Osteocyte (in vitro differentiated cells): ENCODE results near the gene SVOP. TPM values are rescaled to one million over a fixed set of nuclear protein-coding genes. Genes with fewer than 3 reads are reported as not detected.

Experiments
- DNase-seq: peaks from one replicate; pipeline ENCODE4 v3.0.0; 2021; ENCODE audit warnings: mixed read lengths; ENCODE audit not compliant: unreplicated experiment; ENCODE audit errors: extremely low spot score
- H3K27ac Mint-ChIP-seq: one replicate; pipeline ENCODE4 v1.8.0; 2021; ENCODE audit warnings: mild to moderate bottlenecking, mixed read lengths; ENCODE audit not compliant: unreplicated experiment
- H3K27me3 Mint-ChIP-seq: one replicate; pipeline ENCODE4 v1.8.0; 2021; ENCODE audit warnings: mixed read lengths; ENCODE audit not compliant: unreplicated experiment
- H3K36me3 Mint-ChIP-seq: one replicate; pipeline ENCODE4 v1.8.0; 2021; ENCODE audit warnings: mixed read lengths; ENCODE audit not compliant: unreplicated experiment
- H3K4me1 Mint-ChIP-seq: one replicate; pipeline ENCODE4 v1.8.0; 2021; ENCODE audit warnings: mixed read lengths; ENCODE audit not compliant: unreplicated experiment
- H3K4me3 Mint-ChIP-seq: one replicate; pipeline ENCODE4 v1.8.0; 2021; ENCODE audit warnings: mild to moderate bottlenecking, moderate library complexity, mixed read lengths; ENCODE audit not compliant: unreplicated experiment
- H3K9me3 Mint-ChIP-seq: one replicate; pipeline ENCODE4 v1.8.0; 2021; ENCODE audit warnings: mixed read lengths; ENCODE audit not compliant: unreplicated experiment
- CTCF ChIP-seq: fragments of 200-600 bp; sonication (generic); IDR thresholded peaks from 2 replicates; pipeline ENCODE4 v1.5.0; 2021; ENCODE audit warnings: antibody characterized with exemption, mild to moderate bottlenecking, moderate library complexity
- total RNA-seq: library from RNA; stranded (reverse); gene quantifications from 2 replicates; pipeline ENCODE4 v1.2.1, GENCODE V29; 2021

Gene SVOP
- total RNA-seq, 1 donor from 2014 or later: not detected

GRCh38 chr12:108965886-108966285, 55.0 kb downstream of the SVOP start:
- Mint-ChIP-seq H3K36me3 (no peaks in the 10 kb centered on the region), H3K9me3 (no peaks in the 10 kb centered on the region), H3K27me3 (peaks cover 4% of the 10 kb centered on the region), H3K4me1 (no peaks in the 10 kb centered on the region), H3K27ac (no peak overlapping the region), H3K4me3 (no peak overlapping the region)
- DNase-seq: no peak
- no peak for TF ChIP-seq CTCF

DNA sequence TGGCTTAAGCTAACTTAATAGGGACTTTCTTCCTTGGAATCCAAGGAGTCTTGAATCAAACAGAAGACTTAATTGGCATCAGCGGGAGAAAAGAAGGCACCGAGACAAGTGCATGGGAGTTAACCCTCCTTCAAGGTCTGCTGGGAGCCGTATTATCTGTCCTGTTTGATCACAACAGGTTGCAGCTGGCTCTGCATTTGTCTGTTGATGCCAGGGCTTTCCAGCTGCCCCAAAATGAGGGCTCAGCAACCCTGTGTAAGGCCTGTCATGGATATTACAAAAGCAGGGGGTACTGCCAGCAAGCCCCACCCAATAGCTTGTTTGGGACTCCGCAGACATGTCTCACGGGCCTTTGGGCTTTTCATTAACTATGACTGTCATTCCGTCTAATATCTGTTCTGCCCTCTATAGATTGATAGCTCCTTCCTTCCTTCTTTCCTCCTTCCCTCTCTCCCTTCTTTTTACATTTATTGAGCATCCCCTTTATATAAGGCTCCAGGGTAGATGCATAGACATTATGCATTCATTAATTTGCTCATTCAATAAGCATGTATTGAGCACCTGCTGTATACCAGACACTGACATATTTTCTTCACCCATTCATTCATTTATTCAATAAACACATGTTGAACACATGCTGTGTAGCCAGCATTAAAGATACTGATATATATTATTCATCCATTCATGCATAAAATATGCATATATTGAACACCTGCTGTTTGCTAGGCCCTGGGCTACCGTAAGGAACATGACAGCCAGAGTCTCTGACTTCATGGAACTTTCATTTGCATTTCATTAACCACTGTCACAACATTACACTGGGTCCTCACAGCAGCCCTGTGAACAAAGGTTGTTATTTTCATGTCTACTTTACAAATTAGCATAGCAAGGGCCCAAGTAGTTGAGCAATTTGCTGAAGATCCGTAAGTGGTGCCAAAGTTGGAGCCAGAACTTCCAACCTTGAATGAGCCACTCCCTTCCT, 56.2 kb downstream of the SVOP start:
- Mint-ChIP-seq H3K9me3 (no peaks in the 10 kb centered on the region), H3K4me1 (no peaks in the 10 kb centered on the region), H3K36me3 (no peaks in the 10 kb centered on the region), H3K27ac (no peak overlapping the region), H3K27me3 (peaks cover 8% of the 10 kb centered on the region), H3K4me3 (no peak overlapping the region)
- no peak for DNase-seq
- no peak for TF ChIP-seq CTCF

DNA sequence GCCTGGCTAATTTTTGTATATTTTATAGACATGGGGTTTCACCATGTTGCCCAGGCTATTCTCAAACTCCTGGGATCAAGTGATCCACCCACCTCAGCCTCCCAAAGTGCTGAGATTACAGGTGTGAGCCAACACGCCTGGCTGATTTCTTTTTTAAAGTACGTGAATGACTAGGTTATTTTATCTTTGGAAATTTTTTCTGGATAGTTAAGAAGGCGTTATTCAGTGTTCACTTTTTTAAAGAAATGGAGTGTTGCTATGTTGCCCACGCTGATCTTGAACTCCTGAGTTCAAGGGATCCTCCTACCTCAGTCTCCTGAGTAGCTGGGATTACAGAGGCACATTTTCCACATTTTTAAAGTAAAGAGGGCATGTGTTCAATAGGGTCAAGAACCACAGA, 58.6 kb downstream of the SVOP start:
- Mint-ChIP-seq H3K4me1 (no peaks in the 10 kb centered on the region), H3K36me3 (no peaks in the 10 kb centered on the region), H3K27ac (no peak overlapping the region), H3K4me3 (no peak overlapping the region), H3K9me3 (no peaks in the 10 kb centered on the region), H3K27me3 (peaks cover 8% of the 10 kb centered on the region)
- no peak for DNase-seq
- no peak for TF ChIP-seq CTCF

DNA sequence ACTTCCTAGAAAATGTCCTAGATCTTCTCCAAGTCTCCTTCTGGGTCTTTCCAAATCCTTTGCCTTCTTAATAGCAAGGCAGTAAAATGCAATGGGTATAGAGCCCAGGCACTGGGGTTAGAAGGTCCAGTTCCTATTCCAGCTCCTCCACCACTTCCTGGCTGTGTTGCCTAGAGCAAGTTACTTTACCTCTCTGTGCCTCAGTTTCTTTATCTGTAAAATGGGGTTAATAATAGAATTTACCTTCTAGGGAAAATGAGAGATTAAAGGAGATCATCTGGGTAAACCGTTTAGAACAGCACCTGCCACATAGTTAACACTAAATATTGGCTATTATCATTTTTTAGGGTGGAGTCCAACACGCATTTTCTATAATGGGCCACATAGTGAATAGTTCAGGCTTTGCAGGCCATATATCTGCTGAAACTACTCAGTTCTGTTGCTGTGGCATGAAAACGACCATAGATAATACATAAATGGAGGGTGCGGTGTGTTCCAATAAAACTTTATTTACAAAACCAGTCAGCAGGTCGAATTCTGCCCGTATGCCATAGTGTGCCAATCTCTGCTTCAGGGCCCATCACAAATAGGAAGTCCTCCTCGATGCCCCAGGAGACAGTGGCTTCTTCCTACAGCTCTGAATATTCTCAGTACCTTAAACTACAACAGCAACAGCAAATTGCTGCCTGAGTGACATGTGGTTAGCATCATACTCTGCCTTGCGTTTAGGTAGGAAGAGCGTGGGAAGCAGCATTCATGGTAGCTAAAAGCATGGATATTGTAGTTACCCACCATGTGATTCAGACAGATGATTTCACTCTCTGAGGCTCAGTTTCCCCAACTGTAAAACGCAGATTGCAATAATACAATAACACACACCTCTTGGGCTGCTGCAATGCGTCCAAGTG, 60.9 kb downstream of the SVOP start:
- TF ChIP-seq CTCF: no peak
- no peak for DNase-seq
- peaks cover 6% of the 10 kb centered on the region for H3K9me3 Mint-ChIP-seq
- H3K27me3 Mint-ChIP-seq: peaks cover 16% of the 10 kb centered on the region
- H3K4me1 Mint-ChIP-seq: no peaks in the 10 kb centered on the region
- no peak overlapping the region for H3K27ac Mint-ChIP-seq
- H3K4me3 Mint-ChIP-seq: no peak overlapping the region
- H3K36me3 Mint-ChIP-seq: no peaks in the 10 kb centered on the region
